IMR-90 (cell line): ENCODE measurements around the gene ADAM17. TPM values are rescaled to one million over a fixed set of nuclear protein-coding genes. Genes with fewer than 3 reads are reported as not detected.

ENCODE experiments used
- ATAC-seq: fragments of 200-7000 bp; cut with Tn5 transposase; 2 replicates; pipeline ENCODE4 v1.9.1; 2020; ENCODE audit warnings: low read depth, mild to moderate bottlenecking, moderate library complexity
- BruUV-seq: library from RNA; stranded (reverse); fragments of 400-500 nt; replicated peaks from 2 replicates; lab custom pipeline; 2021; lab: Mats Ljungman, UMichigan
- CTCF ChIA-PET: fragments of 300-600 bp; formaldehyde crosslinking; extraction: SDS; loops from one replicate; lab custom pipeline; 2021; ENCODE audit warnings: antibody characterized with exemption; lab: Yijun Ruan, JAX
- POLR2A ChIA-PET: fragments of 300-600 bp; sonication (Branson Sonifier 250); formaldehyde crosslinking; loops from one replicate; lab custom pipeline; 2022; ENCODE audit warnings: antibody characterized with exemption; ENCODE audit not compliant: unreplicated experiment; lab: Charles Lee
- DNase-seq: peaks from one replicate; pipeline ENCODE4 v3.0.0; 2013
- H2AFZ ChIP-seq: replicated peaks from 2 replicates; pipeline ENCODE3; 2013; ENCODE audit warnings: low read length, mild to moderate bottlenecking; ENCODE audit not compliant: poor library complexity
- H2AK5ac ChIP-seq: 2 replicates; pipeline ENCODE4 v1.6.1; 2013; ENCODE audit warnings: low read depth, low read length, inconsistent platforms
- H2AK9ac ChIP-seq: replicated peaks from 2 replicates; pipeline ENCODE3; 2013; ENCODE audit warnings: mild to moderate bottlenecking, low read depth, low read length, moderate library complexity; ENCODE audit not compliant: poor library complexity
- H2BK120ac ChIP-seq: 2 replicates; pipeline ENCODE4 v1.6.1; 2013; ENCODE audit warnings: low read depth, low read length, inconsistent platforms
- H2BK15ac ChIP-seq: 3 replicates; pipeline ENCODE4 v1.6.1; 2013; ENCODE audit warnings: low read depth, low read length, inconsistent platforms
- H2BK20ac ChIP-seq: 2 replicates; pipeline ENCODE4 v1.6.1; 2013; ENCODE audit warnings: low read depth, mild to moderate bottlenecking, inconsistent platforms, low read length, moderate library complexity
- H2BK5ac ChIP-seq: 2 replicates; pipeline ENCODE4 v1.6.1; 2013; ENCODE audit warnings: mild to moderate bottlenecking, low read depth, low read length, inconsistent platforms; ENCODE audit not compliant: poor library complexity, severe bottlenecking
- H3K14ac ChIP-seq: replicated peaks from 2 replicates; pipeline ENCODE4 v1.6.1; 2013; ENCODE audit warnings: low read depth, low read length, inconsistent platforms
- H3K18ac ChIP-seq: 2 replicates; pipeline ENCODE4 v1.6.1; 2013; ENCODE audit warnings: low read depth, low read length, control low read depth
- H3K23ac ChIP-seq: 2 replicates; pipeline ENCODE4 v1.6.1; 2013; ENCODE audit warnings: low read depth, low read length, inconsistent platforms
- H3K27ac ChIP-seq: 2 replicates; pipeline ENCODE4 v1.5.1; 2013; ENCODE audit warnings: mild to moderate bottlenecking, control low read depth, low read length; ENCODE audit not compliant: insufficient read depth
- H3K27me3 ChIP-seq: 2 replicates; pipeline ENCODE4 v1.6.1; 2013; ENCODE audit warnings: low read length; ENCODE audit not compliant: control insufficient read depth, insufficient read depth
- H3K36me3 ChIP-seq: 2 replicates; pipeline ENCODE4 v1.6.1; 2013; ENCODE audit warnings: low read length, mixed read lengths; ENCODE audit not compliant: control insufficient read depth, insufficient read depth
- H3K4ac ChIP-seq: 2 replicates; pipeline ENCODE4 v1.6.1; 2013; ENCODE audit warnings: low read depth, low read length, inconsistent platforms
- H3K4me1 ChIP-seq: 2 replicates; pipeline ENCODE4 v1.6.1; 2013; ENCODE audit warnings: low read length, mixed read lengths; ENCODE audit not compliant: control insufficient read depth, insufficient read depth
- H3K4me2 ChIP-seq: 2 replicates; pipeline ENCODE4 v1.6.1; 2013; ENCODE audit warnings: low read depth, mild to moderate bottlenecking, control low read depth, low read length, moderate library complexity
- H3K4me3 ChIP-seq: 2 replicates; pipeline ENCODE4 v1.5.1; 2013; ENCODE audit warnings: low read depth, mild to moderate bottlenecking, control low read depth, low read length, moderate library complexity; ENCODE audit not compliant: insufficient read depth
- H3K56ac ChIP-seq: 2 replicates; pipeline ENCODE4 v1.6.1; 2013; ENCODE audit warnings: low read length, inconsistent platforms; ENCODE audit not compliant: insufficient read depth; ENCODE audit errors: extremely low read depth
- H3K79me1 ChIP-seq, 2 experiments: 2 replicates each; pipeline ENCODE4 v1.6.1; 2013; ENCODE audit warnings: low read length in 2 of 2, inconsistent platforms in 1 of 2, low read depth in 1 of 2
- H3K9ac ChIP-seq: 2 replicates; pipeline ENCODE4 v1.6.1; 2013; ENCODE audit warnings: low read depth, low read length, control low read depth
- H3K9me1 ChIP-seq: 2 replicates; pipeline ENCODE4 v1.6.1; 2013; ENCODE audit warnings: low read length, inconsistent platforms; ENCODE audit not compliant: insufficient read depth
- H3K9me3 ChIP-seq: 2 replicates; pipeline ENCODE4 v1.6.1; 2013; ENCODE audit warnings: low read length; ENCODE audit not compliant: control insufficient read depth, insufficient read depth
- H4K20me1 ChIP-seq: 2 replicates; pipeline ENCODE4 v1.6.1; 2013; ENCODE audit warnings: low read length, inconsistent platforms; ENCODE audit not compliant: insufficient read depth
- H4K5ac ChIP-seq: 2 replicates; pipeline ENCODE4 v1.6.1; 2013; ENCODE audit warnings: mild to moderate bottlenecking, low read depth, low read length, control low read depth
- H4K8ac ChIP-seq, 2 experiments: 2 replicates each; pipeline ENCODE4 v1.6.1; 2013; ENCODE audit warnings: low read depth in 2 of 2, low read length in 2 of 2, control low read depth in 1 of 2, inconsistent platforms in 1 of 2
- H4K91ac ChIP-seq: 2 replicates; pipeline ENCODE4 v1.6.1; 2013; ENCODE audit warnings: low read depth, low read length, inconsistent platforms; ENCODE audit not compliant: insufficient read depth
- CEBPB ChIP-seq: IDR thresholded peaks from 2 replicates; pipeline ENCODE4 v1.6.1; 2012; ENCODE audit warnings: low read depth, low read length, improper control_type of control experiment
- WGBS, 2 experiments: methylation state at CpG; one replicate each; pipeline versions ENCODE4 v1.1.5 to v1.1.7; 2013; ENCODE audit warnings: missing lambda C conversion rate in 2 of 2; ENCODE audit not compliant: insufficient read length in 1 of 2; ENCODE audit errors: extremely low coverage in 2 of 2; 5-methylcytosine and 5-hydroxymethylcytosine counted together
- dilution Hi-C: fragments of 300-500 bp; cut with HindIII; formaldehyde crosslinking; loops from one replicate; pipeline ENCODE4 v1.14.3; 2018; ENCODE audit warnings: low sequenced_read_pairs; ENCODE audit not compliant: unreplicated experiment
- in situ Hi-C: fragments of 300-500 bp; cut with MboI; formaldehyde crosslinking; loops from 3 replicates; pipeline ENCODE4 v1.14.3; 2019; ENCODE audit warnings: low sequenced_read_pairs, inconsistent platforms, mixed read lengths
- intact Hi-C: fragments of 100-400 bp; cut with micrococcal nuclease; formaldehyde crosslinking; loops from 2 replicates; pipeline ENCODE4 v1.10.0; 2022
- polyA plus RNA-seq, 3 experiments: library from polyadenylated mRNA; depleted of rRNA; stranded (reverse); fragments of >200 nt; gene quantifications; 2 replicates each; pipeline ENCODE4 v1.2.3, GENCODE V29; 2012; ENCODE audit warnings: low replicate concordance in 1 of 3
- total RNA-seq: library from RNA; depleted of rRNA; stranded (reverse); fragments of >200 nt; gene quantifications from 2 replicates; pipeline ENCODE4 v1.2.3, GENCODE V29; 2012
- TF ChIP-seq, protein P1 (sequence below): fragments of 150-350 bp; IDR thresholded peaks from 2 replicates; pipeline ENCODE4 v1.6.1; 2016; ENCODE audit warnings: low read depth, mild to moderate bottlenecking, low read length, moderate library complexity, borderline replicate concordance

Gene ADAM17
- total and polyA plus RNA-seq, 2 of the 4 experiments (the other 2 are of a cell fraction) = 9.6 to 34.4 TPM

DNA sequence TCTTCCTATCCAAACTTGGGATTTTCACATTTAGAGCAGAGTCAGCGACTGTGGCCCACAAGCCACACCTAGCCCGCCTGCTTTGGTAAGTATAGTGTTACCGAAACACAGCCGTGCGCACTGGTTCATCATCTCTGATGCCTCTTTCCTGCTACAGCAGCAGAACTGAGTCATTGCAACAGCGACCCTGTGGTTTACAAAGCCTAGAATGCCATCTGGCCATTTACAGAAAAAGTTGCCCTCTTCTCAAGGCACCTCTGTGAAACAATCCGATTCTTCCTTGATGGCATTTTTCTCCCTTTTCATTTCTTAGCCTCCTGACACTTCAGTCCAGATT is 92.0 kb downstream of the ADAM17 start:
- Histone ChIP-seq H3K27me3 (no peaks in the 10 kb centered on the region), H2BK5ac (no peak overlapping the region), H4K8ac (no peak overlapping the region), H3K79me1 (peaks cover 7 to 21% of the 10 kb centered on the region in 2 experiments; a peak in 3 of 4 replicates), H3K9me1 (peaks cover 10% of the 10 kb centered on the region), H2AK5ac (no peak overlapping the region), H3K9me3 (no peaks in the 10 kb centered on the region), H3K56ac (no peak overlapping the region), H2BK120ac (no peak overlapping the region), H2AK9ac (no peak overlapping the region), H3K27ac (no peak overlapping the region), H3K4me2 (no peak overlapping the region), H2BK15ac (no peak overlapping the region), H3K4me3 (no peak overlapping the region), H4K20me1 (no peaks in the 10 kb centered on the region), H3K4me1 (peaks cover 5% of the 10 kb centered on the region; the same call in 1 of the 2 replicates), H3K36me3 (peaks cover 14% of the 10 kb centered on the region), H3K14ac (no peak overlapping the region), H4K91ac (no peak overlapping the region), H4K5ac (no peak overlapping the region), H3K9ac (no peak overlapping the region), H3K18ac (no peak overlapping the region), H3K4ac (0 out of 2 replicates have a peak overlapping the region, but pooled peaks have one; percentile 8), H2AFZ (no peak overlapping the region), H3K23ac (no peak overlapping the region), H2BK20ac (no peak overlapping the region)
- intact Hi-C loops = no loop called here
- BruUV-seq = no TSS peak
- dilution Hi-C loops = no loop called here
- in situ Hi-C loops = no loop called here
- CTCF ChIA-PET = no interaction called here
- WGBS, 2 experiments = 97% methylated on average over 4 of the region's 7 CpGs; no CpG with 5 or more reads in 1 of the 2 experiments
- POLR2A ChIA-PET = no interaction called here
- TF ChIP-seq CEBPB = peak; percentile 35; the same call in 1 of the 2 replicates
- TF ChIP-seq, protein P1, sequence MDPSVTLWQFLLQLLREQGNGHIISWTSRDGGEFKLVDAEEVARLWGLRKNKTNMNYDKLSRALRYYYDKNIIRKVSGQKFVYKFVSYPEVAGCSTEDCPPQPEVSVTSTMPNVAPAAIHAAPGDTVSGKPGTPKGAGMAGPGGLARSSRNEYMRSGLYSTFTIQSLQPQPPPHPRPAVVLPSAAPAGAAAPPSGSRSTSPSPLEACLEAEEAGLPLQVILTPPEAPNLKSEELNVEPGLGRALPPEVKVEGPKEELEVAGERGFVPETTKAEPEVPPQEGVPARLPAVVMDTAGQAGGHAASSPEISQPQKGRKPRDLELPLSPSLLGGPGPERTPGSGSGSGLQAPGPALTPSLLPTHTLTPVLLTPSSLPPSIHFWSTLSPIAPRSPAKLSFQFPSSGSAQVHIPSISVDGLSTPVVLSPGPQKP = no peak
- ATAC-seq (peak; percentile 60), DNase-seq (peak; percentile 69)
